22Rv1 (cell line): ENCODE measurements around the gene ALDH1A3.

ENCODE experiments used
- CTCF ChIP-seq: fragments of 450-650 bp; IDR thresholded peaks from 2 replicates; pipeline ENCODE4 v1.5.1; 2017; ENCODE audit warnings: mild to moderate bottlenecking
- ZFX ChIP-seq: fragments of 450-650 bp; IDR thresholded peaks from 2 replicates; pipeline ENCODE4 v1.6.1; 2017; ENCODE audit warnings: antibody characterized with exemption, borderline replicate concordance

- TF ChIP-seq CTCF (no peak), ZFX (no peak)
These were observed 27.0 kb upstream of the ALDH1A3 start for GRCh38 chr15:100852630-100853029.
